Astrocyte of the hippocampus (primary cell): Measurements from ENCODE around the gene SON.
"Not testable (repeated sequence)": the region's sequence is repeated elsewhere in the genome, so short reads cannot be mapped to it uniquely, and the experiment has no call there.

Experiments used
- DNase-seq: peaks from one replicate; pipeline ENCODE4 v3.0.0; 2011; ENCODE audit warnings: low read depth, low spot score

SON gene

DNA sequence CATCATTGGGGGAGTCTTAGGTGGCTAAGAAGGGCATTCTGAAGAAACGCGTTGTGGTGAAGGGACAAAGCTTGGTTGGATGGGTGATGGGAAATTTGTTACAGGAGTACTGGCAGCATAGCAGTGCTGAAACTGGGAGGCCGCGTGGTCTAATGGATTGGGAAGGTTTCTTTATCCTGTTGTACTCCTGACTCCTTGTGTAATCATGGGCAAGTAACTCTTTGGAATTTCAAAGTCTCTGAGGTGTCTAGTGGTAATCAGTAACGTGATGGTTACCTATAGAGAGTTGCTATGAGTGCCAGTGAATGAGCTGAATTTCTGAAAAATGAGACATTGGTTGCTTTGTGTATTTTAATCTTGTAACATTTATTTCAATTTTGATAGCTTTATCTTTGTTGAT is 27.2 kb downstream of the SON start:
- DNase-seq, result peak; percentile 14

GRCh38 chr21:33572350-33572749 is 29.5 kb downstream of the SON start:
- no peak for DNase-seq

DNA sequence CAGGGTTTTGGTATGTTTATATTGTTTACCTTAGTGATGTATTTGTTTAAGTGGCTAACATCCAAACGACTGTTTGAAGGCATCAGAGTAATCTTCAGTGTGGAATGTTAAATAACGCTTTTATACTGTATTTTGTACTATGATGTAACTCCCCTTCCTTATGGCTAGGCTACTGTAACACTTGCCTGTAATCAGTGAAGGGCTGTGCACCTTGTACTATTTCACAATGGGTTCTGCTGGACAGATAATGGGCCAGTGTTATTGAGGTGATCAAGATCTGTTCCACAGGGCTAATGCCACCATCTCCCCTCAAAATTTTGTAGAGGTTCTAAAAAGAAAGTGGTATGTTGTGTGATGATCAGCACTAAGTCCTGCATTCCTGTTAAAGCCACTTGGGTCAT is 33.9 kb downstream of the SON start:
- DNase-seq, result not testable (repeated sequence)

- DNase-seq, result peak; percentile 17
Observed at GRCh38 chr21:33578214-33578613, 35.4 kb downstream of the SON start.

- DNase-seq, result no peak
Observed at GRCh38 chr21:33578959-33579542, 36.2 kb downstream of the SON start.

DNA sequence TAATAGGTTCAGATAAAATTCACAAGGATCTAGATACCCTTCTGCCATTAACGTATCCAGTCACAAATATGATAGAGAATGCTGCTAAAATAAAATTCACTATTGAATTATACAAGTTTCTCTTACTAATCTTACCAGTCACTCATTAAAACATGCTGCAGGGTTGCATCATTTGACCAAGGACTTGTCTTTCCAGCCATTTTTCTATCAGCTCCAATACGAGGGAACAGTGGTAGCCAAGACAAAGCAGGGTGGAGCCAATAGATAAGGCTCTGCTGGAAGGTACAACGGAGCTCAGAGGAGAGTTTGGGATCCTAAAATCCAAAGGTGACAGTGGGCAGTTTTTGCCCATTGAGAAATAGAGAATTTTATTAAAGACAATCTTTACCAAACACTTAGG is 41.6 kb downstream of the SON start:
- no peak for DNase-seq

DNA sequence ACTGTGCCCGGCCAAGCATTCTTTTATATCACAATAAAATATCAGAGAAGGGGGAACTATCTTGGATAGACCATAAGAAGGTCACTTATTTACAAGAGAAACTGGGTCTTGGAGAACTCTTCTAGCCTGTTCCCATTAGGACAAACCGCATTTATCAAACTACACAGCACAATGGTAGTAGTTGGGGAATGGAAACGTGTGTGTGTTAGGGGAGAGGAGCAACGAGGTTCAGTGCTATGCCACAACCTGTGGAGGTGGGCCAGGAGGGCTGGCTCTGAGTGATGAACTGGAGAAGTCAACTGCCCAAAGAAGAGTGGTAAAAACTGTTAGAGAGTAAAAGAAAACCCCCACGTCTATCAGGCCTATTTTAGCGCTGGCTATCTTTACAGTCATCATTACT is 44.1 kb downstream of the SON start:
- no peak for DNase-seq

GRCh38 chr21:33587792-33588484 is 45.1 kb downstream of the SON start:
- DNase-seq, result peak; percentile 58

- peak; percentile 96 for DNase-seq
Observed at GRCh38 chr21:33588485-33589335, 45.9 kb downstream of the SON start, which contains the start of gene DONSON. Gene DONSON, minus strand, starts transcription at chr21:33588684. Its CDS starts 43 bp downstream, at chr21:33588641.

GRCh38 chr21:33598051-33598450 is 55.2 kb downstream of the SON start:
- DNase-seq, result no peak

GRCh38 chr21:33608559-33608958 is 65.7 kb downstream of the SON start:
- DNase-seq, result no peak

DNA sequence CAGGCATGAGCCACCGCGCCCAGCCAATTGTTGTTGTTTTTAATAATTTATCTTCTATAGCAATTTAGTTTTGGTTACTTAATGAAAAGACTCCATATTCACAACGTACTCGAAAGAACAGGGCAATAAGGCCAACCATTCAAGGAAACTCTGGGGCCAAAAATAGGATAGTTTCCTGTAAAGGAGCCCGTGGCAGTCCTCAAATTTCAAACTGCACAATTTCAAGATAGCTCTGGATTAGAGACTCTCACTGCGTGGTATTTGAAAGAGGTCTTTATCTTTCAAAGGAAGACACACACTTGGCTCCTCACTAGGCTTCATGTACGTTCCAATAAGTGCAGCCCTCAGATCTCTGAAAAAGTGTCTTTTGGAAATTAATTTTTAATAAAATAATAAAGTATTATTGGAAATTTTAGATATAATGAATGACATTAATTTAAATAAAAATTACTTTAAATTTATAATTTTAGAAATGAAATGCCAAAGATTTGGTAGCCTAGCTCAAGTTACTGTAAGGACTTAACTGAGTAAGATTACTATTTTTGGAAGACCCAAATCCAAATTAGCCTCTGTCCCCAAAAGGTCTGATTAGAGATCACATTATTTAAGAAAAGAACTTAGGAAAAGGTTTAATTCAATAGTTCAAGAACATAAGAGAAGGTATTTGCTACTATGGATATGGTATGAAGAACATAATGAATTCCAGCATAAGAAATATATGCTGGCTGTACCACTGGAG is 68.3 kb downstream of the SON start:
- DNase-seq, result no peak

GRCh38 chr21:33617565-33617964 is 74.7 kb downstream of the SON start:
- not testable (repeated sequence) for DNase-seq

DNA sequence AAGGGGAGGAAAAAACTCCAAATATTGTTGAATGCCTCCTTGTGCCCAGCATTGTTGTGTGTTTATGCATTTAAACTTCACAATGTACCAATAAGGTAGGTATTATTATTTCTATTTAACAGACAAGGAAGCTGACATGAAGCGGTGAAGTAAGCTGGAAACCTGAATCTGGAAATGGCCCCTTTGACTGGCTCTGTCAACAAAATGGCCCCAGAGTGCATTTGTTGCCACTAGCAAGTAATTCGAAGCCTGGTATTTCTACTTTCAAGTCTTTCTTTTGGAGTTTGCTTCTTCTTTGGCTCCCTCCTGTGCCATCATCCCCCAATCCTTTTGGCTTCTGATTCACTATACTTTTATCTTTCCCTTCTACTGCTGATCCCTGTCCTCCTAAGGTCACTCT is 75.6 kb downstream of the SON start:
- DNase-seq, result no peak

- no peak for DNase-seq
Observed at GRCh38 chr21:33619726-33620125, 76.9 kb downstream of the SON start.

DNA sequence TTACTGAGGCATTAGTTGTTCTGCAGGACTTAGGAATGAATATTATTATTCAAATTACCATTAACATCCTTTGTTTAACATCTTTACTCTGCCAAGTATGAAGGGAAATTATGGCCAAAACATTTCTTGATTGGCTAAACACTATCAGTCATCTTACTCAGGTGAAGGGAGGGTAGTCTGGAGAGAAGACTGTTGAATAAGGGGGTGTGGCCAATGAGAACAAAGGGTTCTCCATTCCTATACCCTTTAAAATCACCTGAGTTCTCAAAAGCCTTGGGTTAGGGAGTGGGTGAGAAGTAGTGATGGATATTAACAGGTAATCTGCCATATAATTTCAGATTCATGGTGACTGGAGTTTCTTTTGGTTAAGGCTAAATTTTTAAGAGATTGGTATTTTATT is 79.4 kb downstream of the SON start:
- no peak for DNase-seq

GRCh38 chr21:33626151-33626550 is 83.3 kb downstream of the SON start:
- DNase-seq, result not testable (repeated sequence)
